IPS-NIHi11 (cell line): Measurements from ENCODE around the gene KLHL30.

Experiments used
- DNase-seq: peaks from one replicate; pipeline ENCODE4 v3.0.0; 2012; ENCODE audit warnings: mixed read lengths, low spot score

The KLHL30 gene

DNA sequence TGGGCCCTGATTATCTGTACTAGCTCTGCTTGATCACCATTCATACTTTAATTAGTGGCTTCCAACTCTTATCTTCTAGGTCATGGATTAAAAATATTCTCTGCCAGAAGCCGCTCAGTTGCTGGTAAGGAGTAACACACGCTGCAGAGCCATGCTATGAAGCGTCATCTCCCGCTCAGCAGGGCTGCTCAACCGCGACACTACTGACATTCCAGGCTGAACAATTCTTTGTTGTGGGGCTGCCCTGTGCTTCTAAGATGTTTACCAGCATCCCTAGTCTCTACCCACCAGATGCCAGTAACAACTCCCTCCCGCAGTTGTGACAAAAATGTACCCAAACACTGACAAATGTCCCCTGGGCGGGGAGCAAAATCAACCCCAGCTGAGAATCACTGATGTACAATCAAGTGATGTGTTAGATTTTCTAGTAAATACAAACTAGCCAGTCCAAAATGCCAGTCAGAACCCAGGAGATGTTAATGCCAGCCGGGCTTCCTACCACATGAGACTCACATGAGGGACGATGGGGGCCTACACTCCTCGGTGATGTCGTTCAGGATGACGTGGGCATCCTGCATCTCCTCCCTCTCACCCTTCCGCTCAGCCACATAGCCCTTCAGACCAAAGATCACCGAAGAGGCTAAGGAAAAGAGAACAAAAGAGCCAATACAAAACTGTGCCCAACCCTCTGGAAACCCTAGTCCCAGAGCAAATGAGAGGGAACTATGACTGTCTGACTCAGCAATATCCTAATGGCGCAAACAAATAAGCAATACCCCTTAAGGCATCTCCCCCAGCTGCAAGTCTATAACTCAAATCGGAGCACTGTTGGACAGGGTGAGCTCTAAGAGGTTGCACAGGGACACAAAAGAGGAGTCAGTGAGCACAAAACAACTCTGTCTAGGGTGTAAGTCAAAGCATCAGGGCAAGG is 49.4 kb downstream of the KLHL30 start:
- DNase-seq, result no peak

DNA sequence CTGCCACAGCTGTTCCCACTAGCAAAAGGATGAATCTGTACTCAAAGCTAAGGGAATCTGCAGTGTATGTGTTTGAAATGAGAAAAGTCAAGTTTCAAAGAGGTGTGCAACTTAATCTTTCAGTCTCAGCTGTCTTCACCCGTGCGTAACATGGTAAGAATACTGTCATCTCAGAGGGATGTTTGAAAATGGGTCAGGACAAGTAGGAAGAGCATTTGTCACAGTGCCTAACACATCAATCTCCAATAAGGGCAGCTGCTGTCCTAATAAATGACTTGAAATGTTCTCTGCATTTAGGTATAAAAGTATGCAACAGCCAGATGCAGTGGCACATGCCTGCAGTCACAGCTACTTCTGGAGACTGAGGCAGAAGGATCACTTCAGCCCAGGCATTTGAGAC is 52.0 kb downstream of the KLHL30 start:
- DNase-seq, result no peak
